ENCODE results near the gene LARGE1.

GRCh38 chr22:33575041-33575440 is 345.2 kb downstream of the LARGE1 start:
- TF ChIP-seq CTCF (IDR thresholded peaks at IDR 0.05; ENCODE audit: low read length): no peak
- TF ChIP-seq EZH2 (IDR thresholded peaks at IDR 0.05; ENCODE audit: borderline replicate concordance, low read length): no peak
